Fibroblast of peridontal ligament (primary cell): Measurements from ENCODE around the gene SP100.

Experiments
- DNase-seq: peaks from one replicate; pipeline ENCODE4 v3.0.0-alpha.2; 2010; ENCODE audit errors: extremely low read depth

SP100 gene

DNA sequence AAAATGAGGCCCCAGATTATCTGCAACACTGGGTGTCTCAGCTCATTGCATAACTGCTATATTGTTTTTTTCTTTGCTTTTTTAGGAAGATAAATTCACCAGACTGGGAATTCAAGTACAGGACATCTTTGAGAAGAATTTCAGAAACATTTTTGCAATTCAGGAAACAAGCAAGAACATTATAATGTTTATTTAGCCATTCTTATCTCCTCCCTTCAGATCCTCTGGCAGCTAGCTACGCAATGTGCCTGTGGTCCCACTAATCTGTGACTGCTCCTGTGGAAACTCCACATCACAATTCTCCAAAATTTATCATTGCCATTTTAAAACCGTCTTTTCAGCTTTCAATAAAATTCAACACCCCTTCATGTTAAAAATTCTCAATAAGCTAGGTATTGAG lies 126.8 kb downstream of the SP100 start:
- DNase-seq = no peak

DNA sequence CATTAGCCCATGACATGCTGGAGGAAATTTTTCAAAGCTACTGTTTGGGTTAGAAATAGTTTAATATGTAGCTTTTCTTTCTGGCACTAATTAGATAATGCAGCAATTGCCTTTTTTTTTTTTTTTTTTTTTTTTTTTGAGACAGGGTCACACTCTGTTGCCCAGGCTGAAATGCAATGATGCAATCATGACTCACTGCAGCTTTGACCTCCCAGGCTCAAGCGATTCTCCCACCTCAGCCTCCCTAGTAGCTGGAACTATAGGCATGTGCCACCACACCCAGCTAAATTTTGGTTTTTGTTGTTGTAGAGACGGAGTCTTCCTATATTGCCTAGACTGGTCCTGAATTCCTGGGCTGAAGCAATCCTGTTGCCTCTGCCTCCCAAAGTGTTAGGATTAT lies 136.2 kb downstream of the SP100 start:
- DNase-seq = no peak

DNA sequence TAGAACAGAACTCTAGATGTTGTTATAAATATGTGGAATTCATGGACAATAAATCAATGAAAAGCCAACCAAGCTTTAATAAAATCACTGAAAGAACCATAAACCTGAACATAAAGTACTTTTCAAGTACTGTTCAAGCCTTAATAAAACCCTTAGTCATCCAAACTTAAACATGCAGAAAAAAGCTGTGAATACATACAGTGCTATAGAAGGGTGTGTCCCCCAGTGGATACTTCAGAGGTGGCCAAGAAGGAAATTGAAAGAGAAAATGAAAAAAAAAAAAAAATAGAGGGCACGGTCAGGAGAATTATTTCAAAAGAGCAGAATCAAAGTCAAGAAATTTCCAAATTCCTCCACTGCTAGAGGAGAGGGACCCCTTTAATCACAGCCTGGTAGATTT lies 141.1 kb downstream of the SP100 start:
- no peak for DNase-seq

DNA sequence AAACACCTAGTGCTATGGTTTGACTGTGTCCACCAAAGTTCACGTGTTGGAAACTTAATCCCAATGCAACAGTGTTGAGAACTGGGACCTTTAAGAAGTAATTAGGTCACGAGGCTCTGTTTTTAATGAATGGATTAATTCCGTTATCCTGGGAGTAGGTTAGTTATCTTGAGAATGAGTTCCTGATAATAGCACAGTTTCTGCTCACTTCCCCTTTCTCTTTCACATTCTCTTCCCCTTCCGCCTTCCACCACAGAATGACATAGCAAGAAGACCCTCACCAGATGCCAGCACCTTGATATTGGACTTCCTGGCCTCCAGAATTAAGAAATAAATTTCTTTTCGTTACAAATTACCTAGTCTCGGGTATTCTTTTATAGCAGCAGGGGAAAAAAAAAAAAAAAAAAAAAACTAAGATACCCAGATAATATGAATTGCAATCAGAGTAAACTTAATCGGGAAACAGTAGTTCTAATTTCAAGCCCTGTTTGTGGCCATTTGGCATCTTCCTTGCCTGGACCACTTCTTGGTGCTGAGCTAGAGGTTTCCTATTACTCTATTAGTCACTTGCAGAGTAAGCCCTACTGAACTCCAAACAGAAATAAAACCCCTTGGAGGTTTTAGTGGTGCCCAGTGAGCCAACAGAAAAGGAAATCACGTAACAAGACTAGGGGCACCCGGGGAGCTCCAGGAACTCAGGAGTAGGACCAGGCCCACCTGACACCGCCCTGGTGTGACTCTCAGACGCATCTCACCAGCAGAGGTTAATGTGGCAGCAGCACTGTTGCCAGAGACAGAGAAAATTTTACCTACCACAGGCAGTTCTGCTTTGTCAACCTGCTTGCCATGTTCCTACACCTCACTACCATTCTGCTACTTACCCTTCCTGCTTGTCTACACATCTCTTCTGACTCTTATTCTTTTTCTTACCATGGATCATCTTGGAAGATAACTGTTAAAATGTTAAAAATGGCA lies 149.1 kb downstream of the SP100 start:
- peak; percentile 65 for DNase-seq

DNA sequence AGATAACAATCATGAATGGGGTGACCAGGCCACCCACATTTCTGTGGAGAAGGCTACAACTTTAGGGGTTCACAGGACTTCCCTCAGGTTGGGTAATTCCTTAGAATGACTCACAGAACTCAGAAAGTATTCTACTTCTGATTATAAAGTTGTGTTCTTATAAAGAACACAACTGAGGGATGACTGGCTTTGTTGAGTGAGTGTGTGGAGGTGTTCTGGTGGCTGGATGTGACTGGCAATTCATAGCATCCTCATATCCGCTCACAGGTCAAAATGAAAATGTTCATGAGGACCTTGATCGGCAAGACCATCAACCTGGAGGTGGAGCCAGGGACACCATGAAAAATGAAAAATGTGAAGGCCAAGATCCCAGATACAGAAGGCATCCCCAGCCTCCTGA lies 153.3 kb downstream of the SP100 start:
- DNase-seq = no peak

DNA sequence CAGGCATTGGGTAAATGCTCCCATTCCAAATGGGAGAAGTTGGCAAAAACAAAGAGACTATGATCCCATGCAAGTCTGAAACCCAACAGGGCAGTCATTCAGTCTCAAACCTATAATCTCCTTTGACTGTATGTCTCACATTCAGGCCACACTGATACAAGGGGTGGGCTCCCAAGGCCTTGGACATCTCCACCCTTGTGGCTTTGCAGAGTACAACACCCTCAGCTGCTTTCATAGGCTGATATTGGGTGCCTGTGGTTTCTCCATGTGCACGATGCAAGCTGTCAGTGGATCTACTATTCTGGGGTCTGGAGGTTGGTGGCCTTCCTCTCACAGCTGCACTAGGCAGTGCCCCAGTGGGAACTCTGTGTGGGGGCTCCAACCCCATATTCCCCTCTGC lies 155.0 kb downstream of the SP100 start:
- DNase-seq = no peak

DNA sequence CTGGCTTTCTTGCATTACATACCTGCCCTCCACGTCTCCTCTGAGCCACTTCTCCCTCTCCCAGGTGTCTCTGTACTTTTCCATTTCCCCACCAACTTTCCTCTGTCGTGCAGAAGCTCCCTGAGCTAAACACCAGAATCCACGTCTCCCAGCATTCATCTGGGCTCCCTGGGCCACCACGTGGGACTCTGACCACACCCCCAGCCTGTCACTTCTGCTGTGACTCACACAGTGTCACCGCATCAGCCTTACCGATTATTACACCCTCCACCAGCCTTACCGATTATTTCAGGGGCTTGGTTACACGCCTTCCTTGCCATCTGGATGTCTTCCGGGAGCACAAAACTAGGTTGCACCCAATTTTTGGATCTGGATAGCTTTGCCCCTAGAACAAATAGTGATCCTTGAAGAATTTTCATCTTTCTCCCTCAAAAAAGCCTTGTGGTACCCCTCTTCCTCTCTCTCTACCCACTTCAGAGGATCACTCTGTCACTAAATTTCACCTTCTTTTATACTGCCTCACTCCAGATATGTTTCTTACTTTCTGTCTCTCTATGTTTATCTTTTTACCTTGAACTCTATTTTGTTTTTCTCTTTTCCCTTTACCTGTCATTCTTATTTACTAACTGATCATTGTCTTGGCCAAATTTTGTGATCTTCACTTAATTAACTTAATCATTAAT lies 159.8 kb downstream of the SP100 start:
- no peak for DNase-seq

DNA sequence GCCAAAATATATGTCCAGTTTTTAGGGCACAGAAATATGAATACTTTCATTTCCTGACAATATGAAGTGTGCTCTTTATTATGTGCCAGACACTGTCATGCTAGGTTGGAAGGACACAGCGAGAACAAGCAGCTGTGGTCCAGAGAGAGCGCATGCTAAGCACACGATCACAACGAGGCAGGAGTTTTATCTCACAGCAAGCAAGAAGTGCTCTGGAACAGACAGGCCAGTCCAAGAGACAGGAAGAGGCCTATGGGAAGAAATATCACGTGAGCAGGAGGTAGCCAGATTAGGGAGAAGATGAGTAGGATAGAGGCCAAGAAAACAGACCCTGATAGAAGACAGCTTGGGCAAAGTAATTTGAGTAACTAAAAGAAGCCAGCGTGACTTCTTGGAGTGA lies 161.1 kb downstream of the SP100 start:
- DNase-seq = no peak

DNA sequence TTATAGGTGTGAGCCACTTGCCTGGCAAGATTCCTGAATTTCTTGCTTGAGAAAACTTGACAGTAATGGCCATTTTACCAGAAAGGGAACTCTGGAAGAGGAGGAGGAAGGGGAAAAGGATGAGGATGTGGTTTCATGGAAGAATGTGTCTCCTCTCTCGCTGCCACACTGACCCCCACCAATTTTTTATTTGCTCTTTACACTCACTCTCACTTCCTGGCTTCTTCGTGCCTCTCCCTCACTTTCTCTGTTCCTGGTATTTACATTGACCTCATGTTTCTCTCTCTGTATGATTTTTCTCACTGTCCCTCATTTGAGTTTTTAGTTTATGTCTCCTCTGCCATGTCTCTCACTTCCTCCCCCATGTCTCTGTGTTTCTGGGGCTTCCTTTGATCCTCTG lies 162.1 kb downstream of the SP100 start:
- no peak for DNase-seq

DNA sequence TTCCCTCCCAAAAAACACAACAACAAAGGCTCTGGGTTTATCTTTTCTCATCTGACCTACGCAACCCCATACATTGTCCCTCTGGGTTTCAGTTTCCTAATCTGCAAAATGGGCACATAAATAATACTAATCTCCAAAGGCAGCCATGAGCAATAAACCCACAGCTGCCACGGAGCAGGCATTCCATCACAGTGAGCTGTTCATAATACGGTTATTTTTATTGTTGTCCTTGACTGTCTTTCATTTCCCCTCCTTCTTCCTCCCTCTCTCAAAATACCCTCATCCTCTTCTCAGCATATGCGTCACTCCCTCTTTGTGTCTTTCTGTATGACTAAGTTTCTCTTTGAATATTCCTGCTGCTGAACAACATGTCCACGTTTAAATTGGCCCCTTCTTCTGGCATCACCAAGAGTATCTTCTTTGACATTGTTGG lies 166.9 kb downstream of the SP100 start:
- DNase-seq = no peak

DNA sequence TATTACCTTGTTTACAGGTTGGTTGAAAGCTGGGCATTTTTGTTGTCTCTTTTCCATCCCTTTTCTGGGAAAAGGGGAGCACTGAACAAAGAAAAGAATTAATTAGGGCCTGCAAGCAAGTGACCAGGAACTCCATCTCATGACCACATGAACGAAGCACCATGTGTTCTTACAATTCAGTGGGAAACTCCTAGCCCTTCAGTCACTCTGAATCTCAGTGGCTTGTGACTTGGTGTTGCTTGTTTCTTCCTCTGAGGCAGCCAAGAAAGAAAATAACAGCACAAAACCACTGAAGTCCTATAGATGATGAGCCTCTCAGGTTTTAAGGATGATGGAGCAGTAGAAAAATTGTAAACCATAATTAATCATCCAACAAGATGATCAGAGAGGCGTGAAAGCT lies 167.6 kb downstream of the SP100 start:
- DNase-seq = no peak

DNA sequence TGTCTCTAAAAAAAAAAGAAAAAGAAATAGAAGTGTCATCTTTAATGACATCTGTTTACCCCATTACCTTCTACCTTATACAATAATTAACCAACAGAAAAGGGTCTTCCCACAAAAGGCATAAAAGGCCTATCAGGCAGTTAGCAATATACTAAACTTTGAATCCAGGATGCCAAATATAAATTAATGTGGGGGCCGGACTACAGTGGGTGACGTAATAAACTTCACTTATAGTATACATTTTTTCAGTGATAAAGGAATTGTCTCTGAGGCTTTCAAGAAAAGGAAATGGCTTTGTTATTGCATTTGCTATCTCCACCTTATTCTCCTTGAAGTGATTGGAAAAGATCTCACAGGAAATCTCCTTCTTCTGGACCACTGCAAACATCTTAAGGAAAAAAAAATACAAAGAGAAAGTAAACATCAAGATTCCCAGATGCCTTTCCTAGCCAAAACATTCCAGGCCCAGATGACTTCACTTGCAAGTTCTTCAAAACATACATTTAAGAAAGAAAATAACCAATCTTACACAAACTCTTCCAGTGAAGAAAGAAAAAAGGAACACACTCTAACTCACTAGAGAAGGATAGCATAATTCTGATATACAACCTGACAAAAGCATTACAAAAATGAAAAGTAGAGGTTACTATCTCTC lies 170.5 kb downstream of the SP100 start:
- DNase-seq = peak; percentile 60

DNA sequence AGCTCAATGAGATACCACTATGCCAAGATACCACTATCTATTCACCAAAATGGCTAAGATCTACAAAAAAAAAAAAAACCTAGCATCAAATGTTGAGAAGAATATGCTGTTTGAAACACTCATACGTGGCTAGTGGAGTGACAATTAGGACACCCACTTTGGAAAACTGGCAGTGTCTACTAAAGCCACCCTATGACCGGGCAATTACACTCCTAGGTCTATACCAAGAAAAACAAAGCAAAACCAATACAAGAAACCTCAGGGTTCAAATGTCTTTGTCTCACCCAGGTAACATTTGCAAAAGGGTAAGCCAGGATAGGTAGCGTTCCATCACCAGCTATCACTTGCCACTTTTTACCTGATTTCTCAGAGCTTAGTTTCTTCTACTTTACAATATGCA lies 173.0 kb downstream of the SP100 start:
- no peak for DNase-seq

DNA sequence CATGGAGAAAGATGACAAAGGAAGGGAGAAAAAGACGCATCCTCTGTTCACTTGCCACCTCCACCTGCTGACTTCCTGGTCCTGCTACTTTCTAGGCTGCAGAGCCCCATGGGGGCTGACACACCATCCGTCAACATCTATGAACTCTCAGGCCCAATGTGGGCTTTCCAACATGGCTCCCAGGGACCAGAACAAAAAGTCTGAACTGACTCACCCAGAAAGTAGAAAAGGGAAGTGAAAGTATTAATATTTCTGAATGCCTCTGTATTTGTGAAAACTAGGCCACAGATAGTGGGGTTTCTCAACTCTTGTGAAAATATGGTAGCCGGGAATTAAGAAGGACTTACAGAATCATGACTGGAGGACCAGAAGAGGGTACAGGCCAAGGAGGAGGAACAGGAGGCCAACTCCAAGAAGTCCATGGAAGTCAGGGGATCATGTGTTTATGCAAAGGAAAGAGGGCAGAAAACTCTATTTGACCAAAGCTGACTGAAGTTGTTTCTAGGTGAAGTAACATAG lies 173.6 kb downstream of the SP100 start:
- no peak for DNase-seq

DNA sequence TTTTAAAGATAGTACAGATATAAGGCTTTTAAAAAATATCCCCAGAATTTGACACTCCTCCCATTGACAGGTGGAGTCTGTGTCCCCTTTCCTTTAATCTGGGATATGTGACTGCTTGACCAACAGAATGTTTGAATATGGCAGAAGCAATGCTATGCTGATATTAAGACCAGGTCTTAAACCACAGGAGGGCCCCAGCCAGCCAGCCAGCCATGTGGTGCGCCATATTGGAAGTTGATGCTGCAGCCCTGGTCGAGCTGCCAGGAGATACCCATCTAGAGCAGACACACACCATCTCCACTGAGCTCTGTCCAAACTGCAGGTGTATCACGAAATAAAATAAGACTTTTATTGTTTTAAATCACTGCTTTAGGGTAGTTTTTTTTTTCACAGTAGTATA lies 174.3 kb downstream of the SP100 start:
- DNase-seq = no peak

DNA sequence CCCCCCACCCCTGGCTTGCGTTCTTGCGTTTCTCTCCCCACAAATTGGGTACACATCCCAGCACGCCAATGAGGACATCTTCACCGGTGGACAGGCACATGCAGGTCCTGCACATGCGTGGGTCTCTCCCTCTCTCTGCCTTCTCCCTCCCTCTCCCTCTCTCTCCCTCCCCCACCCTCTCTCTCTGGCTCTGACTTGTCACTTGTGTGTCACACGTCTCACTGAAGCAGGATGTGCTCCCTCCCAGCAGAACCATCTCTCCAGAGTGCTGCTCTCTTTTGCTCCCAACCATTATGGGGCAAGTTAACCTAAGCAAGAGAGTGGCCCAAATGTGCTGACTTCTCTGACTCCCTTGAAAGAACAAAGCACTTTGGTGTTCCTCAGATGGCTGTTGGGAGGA lies 175.8 kb downstream of the SP100 start:
- DNase-seq = no peak

DNA sequence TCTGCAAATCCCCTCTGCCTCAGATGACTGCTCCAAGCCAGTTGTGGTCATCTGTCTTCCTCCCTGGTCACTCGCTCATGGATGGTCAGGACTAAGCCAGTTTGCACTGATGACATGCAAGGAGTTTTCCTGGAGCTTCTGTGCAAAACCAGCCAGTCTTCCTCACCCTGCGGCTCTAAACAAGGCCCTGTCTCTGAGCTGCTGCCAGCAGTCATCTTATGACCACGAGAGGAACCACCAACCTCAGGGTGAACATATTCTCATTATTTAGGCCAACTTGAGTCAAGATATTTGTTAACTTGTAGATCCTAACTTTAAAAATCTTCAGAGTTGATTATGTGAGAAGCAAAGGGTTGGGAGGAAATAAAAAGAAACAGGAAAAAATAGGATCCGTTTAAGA lies 176.8 kb downstream of the SP100 start:
- no peak for DNase-seq
